ENCODE measurements around the gene PPP2CA.

Gene PPP2CA

DNA sequence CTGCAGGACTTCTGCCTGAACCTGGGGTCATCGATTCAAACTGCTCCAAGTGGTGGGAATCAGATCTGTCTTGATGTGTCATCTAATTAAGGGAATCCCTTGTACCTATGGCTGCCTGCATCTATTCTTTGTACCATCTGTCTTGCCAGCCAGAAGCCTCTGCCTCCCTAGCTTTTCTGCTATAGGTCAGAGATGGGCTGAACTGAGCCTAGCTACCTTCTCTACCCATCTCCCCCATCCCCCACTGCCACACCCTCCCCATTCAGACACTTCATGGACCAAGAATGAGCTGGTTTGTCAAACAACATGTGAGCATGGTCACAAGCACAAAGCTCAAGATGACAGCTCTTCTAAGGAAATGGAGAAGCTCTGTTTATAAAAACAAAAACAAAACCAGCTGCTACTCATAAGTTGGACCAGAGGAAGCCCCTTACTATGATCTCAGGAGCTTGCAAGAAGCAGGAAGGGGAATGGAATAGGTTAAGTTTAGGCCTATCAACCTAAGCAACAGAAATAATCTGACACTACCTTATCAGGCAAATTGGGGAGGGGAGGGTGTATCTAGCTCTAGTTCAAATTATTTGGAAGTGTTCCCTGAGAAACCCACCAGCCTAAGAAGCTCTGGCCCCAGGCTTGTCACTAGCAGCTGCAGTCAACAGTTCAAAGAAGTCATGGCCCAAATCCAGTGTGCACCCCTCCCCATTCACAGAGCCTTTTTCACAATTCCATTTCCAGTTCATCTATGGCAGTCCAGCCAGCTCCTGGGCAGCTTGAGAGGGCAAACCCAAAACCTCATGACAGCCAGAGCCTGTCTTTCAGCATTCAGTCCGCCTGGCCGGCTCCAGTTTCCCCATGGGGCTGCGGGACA, 79.0 kb downstream of the PPP2CA start:
- no peak for DNase-seq

DNA sequence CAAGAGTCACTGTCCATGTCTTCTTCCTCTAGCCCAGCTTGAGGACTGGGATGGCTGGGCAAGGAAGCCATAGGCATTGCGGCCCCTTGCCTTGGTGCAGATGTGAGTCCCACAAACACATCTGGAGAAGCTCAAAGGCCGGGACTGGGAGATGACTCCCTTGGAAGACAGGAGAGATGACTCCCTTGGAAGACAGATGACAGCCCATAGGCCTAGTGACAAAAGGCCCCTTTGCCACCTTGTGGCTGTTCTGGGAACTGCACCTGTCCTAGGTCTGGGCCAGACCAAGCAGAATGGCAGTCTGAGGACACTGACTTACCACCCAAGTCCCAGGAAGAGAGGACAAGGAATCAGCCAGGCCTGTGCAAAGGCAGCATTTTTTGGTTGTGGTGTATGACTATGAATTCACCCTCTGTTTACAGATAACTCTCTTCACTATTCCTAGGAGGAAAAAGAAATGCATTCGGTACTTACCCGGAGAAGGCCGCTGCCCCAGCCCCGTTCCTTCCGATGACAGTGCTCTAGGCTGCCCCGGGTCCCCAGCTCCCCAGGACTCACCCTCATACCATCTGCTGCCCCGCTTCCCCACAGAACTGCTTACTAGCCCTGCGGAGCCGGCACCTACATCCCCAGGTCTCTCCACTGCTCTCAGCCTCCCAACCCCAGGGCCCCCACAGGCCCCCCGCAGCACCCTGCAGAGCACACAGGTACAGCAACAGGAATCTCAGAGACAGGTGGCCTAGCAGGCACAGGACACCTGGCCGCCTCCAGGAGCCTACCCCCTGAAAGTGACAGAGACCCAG, 79.9 kb downstream of the PPP2CA start:
- DNase-seq, result peak; percentile 24 to 45

DNA sequence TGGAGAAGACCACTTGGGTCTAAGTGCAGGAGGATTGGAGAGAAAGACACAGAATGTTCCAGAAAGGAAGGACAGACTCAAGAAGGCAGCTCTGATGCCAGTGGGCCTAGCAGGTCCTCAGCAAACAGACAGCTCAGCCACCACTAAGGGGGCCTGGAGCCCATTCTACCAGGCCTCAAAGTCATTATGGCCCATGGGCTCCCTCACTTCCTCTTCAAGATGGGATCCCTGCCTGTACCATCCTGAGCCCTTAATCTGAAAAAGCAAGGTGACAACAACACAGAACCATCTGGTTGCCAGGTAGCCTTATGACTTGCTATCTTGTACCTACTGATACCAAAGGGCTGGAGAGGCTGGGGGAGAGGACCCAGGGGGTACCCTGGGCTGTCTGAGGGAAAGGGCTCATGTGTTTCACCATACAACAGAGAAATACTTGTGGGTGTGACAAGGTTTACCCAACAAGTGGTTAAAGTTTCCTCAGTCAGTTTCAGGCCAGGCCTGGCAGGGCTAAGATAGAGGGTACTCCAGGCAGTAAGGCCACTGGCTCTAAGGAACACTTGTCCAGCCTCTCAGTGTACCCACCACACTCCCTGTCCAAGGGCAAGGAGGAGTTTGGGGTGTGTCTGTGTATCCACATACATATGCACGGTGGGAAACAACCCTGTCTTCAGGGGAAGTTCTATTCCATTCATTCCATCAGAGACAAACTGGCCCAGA, 80.7 kb downstream of the PPP2CA start:
- no peak for DNase-seq

Data from NCI-H2081 (cell line).